ENCODE results near the gene FEZF1.

Gene FEZF1

GRCh38 chr7:122273117-122273516 lies 31.4 kb downstream of the FEZF1 start:
- no peak for DNase-seq (ENCODE audit: low read depth in 3 of 3, low spot score in 1 of 3)

- no peak for DNase-seq (ENCODE audit: low read depth in 3 of 3, low spot score in 1 of 3)
Measured at GRCh38 chr7:122269241-122269640, 35.3 kb downstream of the FEZF1 start.

GRCh38 chr7:122268101-122268500 lies 36.4 kb downstream of the FEZF1 start:
- no peak for DNase-seq (ENCODE audit: low read depth in 3 of 3, low spot score in 1 of 3)

DNA sequence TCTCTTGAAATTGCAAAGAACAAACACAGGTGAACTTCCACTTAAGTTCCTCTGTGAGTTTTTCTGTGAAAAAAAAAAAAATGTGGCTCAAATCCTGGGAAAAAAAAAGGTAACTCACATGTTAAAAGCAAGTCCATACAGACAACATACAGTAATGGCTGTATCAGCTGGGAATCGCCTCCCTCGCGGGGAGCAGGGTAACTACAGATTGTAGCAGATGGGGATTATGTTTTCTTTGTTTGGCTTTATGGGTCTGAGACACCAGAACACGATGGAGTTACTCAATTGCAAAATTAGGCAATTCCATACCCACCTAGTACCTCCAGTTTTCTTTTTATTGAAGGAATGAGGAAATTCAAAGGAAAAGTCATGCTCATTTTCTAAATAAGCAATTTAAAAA lies 42.3 kb downstream of the FEZF1 start:
- no peak for DNase-seq (ENCODE audit: low read depth in 3 of 3, low spot score in 1 of 3)

DNA sequence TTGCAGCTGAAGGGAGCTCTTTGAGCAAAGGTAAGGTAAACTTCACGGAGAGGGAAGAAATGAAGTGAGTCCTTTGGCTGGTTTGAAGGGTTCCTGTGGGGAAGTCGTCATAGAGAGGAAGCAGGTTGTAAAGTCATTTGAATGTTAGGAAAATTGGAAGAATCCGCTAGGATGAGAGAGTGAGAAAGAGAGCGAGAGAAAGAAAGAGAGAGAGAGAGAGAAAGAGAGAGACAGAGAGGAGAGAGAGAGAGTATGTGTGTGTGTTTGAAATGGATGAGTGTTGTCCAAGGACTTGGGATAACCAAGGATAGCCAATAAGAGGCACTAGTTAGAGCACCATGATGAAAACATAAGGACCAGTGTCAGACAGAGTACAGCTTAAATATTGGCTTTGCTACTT lies 43.1 kb downstream of the FEZF1 start:
- no peak for DNase-seq (ENCODE audit: low read depth in 3 of 3, low spot score in 1 of 3)

DNA sequence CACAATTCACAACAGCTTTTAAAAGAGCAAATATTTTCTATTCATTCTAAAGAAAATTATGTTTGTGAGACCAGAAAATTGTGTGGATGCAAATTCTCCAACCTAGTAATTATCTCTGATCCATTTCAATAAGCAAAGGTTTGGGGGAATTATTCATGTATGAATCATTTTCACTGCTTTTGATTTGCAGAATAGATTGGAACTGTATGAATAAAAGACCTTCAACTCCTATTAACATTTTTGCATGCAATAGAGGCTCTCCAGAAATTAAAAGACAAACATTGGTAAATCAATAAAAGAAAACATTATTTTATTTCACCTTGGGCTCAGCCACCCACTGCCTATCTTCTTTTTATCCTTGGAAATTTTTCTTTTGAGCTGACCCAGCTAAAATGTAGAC lies 43.5 kb downstream of the FEZF1 start:
- no peak for DNase-seq (ENCODE audit: low read depth in 3 of 3, low spot score in 1 of 3)

DNA sequence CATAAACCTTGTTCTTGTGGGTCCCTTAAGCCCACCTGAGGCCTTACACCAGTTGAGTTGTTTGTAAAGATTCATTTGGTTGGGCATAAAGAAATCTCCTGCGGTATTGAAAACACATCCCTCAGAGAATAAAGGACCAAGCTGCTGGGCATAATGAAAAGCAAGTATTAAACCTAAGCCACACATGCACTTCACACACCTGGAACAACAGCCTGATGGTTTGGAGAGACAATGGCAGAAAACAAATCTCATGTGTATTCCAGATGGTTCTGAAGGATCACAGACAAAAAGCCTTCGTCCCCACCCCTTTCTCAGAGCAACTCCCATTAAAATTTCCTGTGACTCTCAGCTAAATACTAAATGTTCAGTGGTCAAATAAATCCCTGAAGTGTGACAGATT lies 44.2 kb downstream of the FEZF1 start:
- DNase-seq (ENCODE audit: low read depth in 3 of 3, low spot score in 1 of 3) = no peak

DNA sequence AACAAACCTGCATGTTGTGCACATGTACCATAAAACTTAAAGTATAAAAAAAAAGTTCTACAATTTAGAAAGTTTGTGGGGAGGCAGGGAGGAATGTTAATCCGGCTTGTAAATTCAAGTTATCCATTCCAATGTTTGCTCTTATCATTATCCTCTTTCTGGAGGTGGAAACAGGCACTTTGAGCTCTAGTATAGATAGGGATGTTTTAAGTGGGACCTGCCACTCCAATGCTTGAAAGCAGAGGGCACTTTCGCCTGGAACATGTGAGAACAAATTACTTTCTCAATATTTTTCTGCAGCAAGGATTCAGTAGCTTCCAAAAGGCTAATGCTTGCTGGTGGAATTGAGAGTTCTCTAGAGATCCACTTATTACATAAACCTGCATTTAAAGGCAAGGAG lies 45.6 kb downstream of the FEZF1 start:
- DNase-seq (ENCODE audit: low read depth in 3 of 3, low spot score in 1 of 3) = no peak

DNA sequence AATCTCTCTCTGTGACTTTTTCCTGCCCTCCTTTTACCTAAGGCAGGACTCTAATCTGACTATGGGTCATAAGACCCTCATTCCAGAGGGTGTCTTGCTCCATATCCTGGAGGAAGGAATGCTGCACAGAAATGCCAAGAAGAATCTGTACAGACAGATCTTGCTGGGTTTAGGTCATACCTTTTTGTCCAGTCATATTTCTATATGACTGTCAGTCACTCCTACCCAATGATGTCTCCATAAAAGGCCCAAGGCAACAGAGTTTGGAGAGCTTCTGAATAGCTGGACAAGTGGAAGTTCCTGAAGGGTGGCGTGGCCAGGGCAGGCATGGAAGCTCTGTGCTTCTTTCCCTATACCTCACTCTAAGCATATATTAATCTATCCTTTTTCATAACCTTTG lies 47.5 kb downstream of the FEZF1 start:
- no peak for DNase-seq (ENCODE audit: low read depth in 3 of 3, low spot score in 1 of 3)

DNA sequence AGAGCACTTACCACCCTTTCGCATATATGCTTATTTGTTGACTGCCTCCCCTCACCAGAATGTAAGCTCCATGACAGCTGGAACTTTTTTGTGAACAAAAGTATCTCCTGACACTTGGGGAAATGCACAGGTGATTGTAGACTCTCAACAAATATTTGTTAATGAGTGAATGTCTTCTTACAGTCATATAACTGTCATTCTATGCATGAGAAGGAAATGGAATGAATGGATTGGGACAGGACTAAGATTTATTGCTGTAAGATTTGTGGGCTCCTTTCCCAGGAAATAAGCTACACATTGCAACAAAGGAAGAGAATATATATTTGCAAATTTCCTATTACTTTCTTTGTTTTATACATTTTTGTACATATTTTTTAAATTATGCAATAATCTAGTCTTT lies 48.5 kb downstream of the FEZF1 start:
- DNase-seq (ENCODE audit: low read depth in 3 of 3, low spot score in 1 of 3) = no peak

- DNase-seq (ENCODE audit: low read depth in 3 of 3, low spot score in 1 of 3) = no peak
Measured at GRCh38 chr7:122255454-122255853, 49.1 kb downstream of the FEZF1 start.

Measured in stimulated activated CD4-positive, alpha-beta T cell treated with anti-CD3 and anti-CD28 coated beads, TNF-alpha, amount 100 ng/mL, for 1 hour (primary cell).